ENCODE data around the gene TLK1. TPM values are rescaled to one million over a fixed set of nuclear protein-coding genes. Genes with fewer than 3 reads are reported as not detected.

TLK1 gene
- total RNA-seq, 4 donors from 2014 or later: 41.0 to 57.6 (median 51.6) TPM

- peaks cover 0 to 15% of the 10 kb centered on the region in 2 donors for H3K36me3 ChIP-seq
- WGBS, 2 donors: 93 to 100% methylated on average over 1 of the region's 1 CpG
- intact Hi-C loops (cut with DNase I): no loop called here
- no peaks in the 10 kb centered on the region for H3K27me3 ChIP-seq
- no peaks in the 10 kb centered on the region for H3K4me1 ChIP-seq
- H3K27ac ChIP-seq: no peak overlapping the region
- TF ChIP-seq POLR2A (IDR thresholded peaks at IDR 0.05): no peak
- no peak for TF ChIP-seq CTCF (IDR thresholded peaks at IDR 0.05)
- H3K9me3 ChIP-seq: no peaks in the 10 kb centered on the region
- no peak overlapping the region for H3K4me3 ChIP-seq (replicated peaks in 1 of 3)
- DNase-seq: no peak
Observed at GRCh38 chr2:171042253-171042969, 118.3 kb downstream of the TLK1 start.

GRCh38 chr2:171036532-171036931 is 124.2 kb downstream of the TLK1 start:
- no peaks in the 10 kb centered on the region for H3K27me3 ChIP-seq
- TF ChIP-seq POLR2A (IDR thresholded peaks at IDR 0.05) (no peak), CTCF (IDR thresholded peaks at IDR 0.05) (no peak)
- H3K36me3 ChIP-seq: peaks cover 3 to 5% of the 10 kb centered on the region in 2 donors
- intact Hi-C loops (cut with DNase I): no loop called here
- no peaks in the 10 kb centered on the region for H3K9me3 ChIP-seq
- WGBS, 2 donors: 95 to 96% methylated on average over 2 of the region's 2 CpGs
- no peak overlapping the region for H3K4me3 ChIP-seq (replicated peaks in 1 of 3)
- no peak for DNase-seq
- no peak overlapping the region for H3K27ac ChIP-seq
- H3K4me1 ChIP-seq: no peaks in the 10 kb centered on the region

- H3K27ac ChIP-seq: no peak overlapping the region
- H3K4me3 ChIP-seq (replicated peaks in 1 of 3): no peak overlapping the region
- WGBS, 2 donors: 44 to 47% methylated on average over 2 of the region's 2 CpGs
- no peaks in the 10 kb centered on the region for H3K27me3 ChIP-seq
- no peak for TF ChIP-seq POLR2A (IDR thresholded peaks at IDR 0.05)
- TF ChIP-seq CTCF (IDR thresholded peaks at IDR 0.05): no peak
- intact Hi-C loops (cut with DNase I): no loop called here
- H3K36me3 ChIP-seq: peaks cover 3 to 5% of the 10 kb centered on the region in 2 donors
- H3K9me3 ChIP-seq: no peaks in the 10 kb centered on the region
- no peak for DNase-seq
- H3K4me1 ChIP-seq: no peaks in the 10 kb centered on the region
Observed at GRCh38 chr2:171034315-171034714, 126.4 kb downstream of the TLK1 start.

GRCh38 chr2:171025214-171025613 is 135.5 kb downstream of the TLK1 start:
- H3K9me3 ChIP-seq: no peaks in the 10 kb centered on the region
- no peaks in the 10 kb centered on the region for H3K27me3 ChIP-seq
- H3K36me3 ChIP-seq: peaks cover 0 to 5% of the 10 kb centered on the region in 2 donors
- H3K4me3 ChIP-seq (replicated peaks in 1 of 3): no peak overlapping the region
- 89 to 92% methylated on average over 3 of the region's 3 CpGs for WGBS, 2 donors
- peaks cover 0 to 11% of the 10 kb centered on the region in 2 donors for H3K4me1 ChIP-seq
- DNase-seq: no peak
- no peak overlapping the region for H3K27ac ChIP-seq
- intact Hi-C loops (cut with DNase I): no loop called here
- TF ChIP-seq POLR2A (IDR thresholded peaks at IDR 0.05) (no peak), CTCF (IDR thresholded peaks at IDR 0.05) (no peak)

- intact Hi-C loops (cut with DNase I): no loop called here
- no peak for DNase-seq
- WGBS, 2 donors: 89 to 100% methylated on average over 1 of the region's 1 CpG
- Histone ChIP-seq H3K27ac (no peak overlapping the region), H3K27me3 (no peaks in the 10 kb centered on the region), H3K9me3 (no peaks in the 10 kb centered on the region), H3K4me3 (replicated peaks in 1 of 3) (no peak overlapping the region), H3K36me3 (peaks cover 5 to 7% of the 10 kb centered on the region in 2 donors), H3K4me1 (no peaks in the 10 kb centered on the region)
- TF ChIP-seq POLR2A (IDR thresholded peaks at IDR 0.05): no peak
- no peak for TF ChIP-seq CTCF (IDR thresholded peaks at IDR 0.05)
Observed at GRCh38 chr2:171018522-171018921, 142.2 kb downstream of the TLK1 start.

All from thyroid gland (tissue), 4 donors.